BLaER1 treated with 17β-estradiol and CSF1 and Interleukin-3, amounts not matched to agents 10 nM and 100 nM (cell line): ENCODE data around the gene EXOSC5.

Experiments
- H3K27ac ChIP-seq, 11 experiments: shearing (Covaris generic); formaldehyde crosslinking; 2 replicates each; pipeline ENCODE4 v1.8.1; 2022
- H3K27me3 ChIP-seq, 11 experiments: shearing (Covaris generic); formaldehyde crosslinking; 2 replicates each; pipeline ENCODE4 v1.8.1; 2022
- H3K36me3 ChIP-seq, 11 experiments: shearing (Covaris generic); formaldehyde crosslinking; 2 replicates each; pipeline ENCODE4 v1.8.1; 2022
- H3K4me1 ChIP-seq, 10 experiments: shearing (Covaris generic); formaldehyde crosslinking; 2 replicates each; pipeline ENCODE4 v1.8.1; 2022
- H3K4me2 ChIP-seq, 11 experiments: shearing (Covaris generic); formaldehyde crosslinking; 2 replicates each; pipeline ENCODE4 v1.8.1; 2022
- H3K4me3 ChIP-seq, 10 experiments: shearing (Covaris generic); formaldehyde crosslinking; 2 replicates each; pipeline ENCODE4 v1.8.1; 2022
- H3K9ac ChIP-seq, 11 experiments: shearing (Covaris generic); formaldehyde crosslinking; 2 replicates each; pipeline ENCODE4 v1.8.1; 2022
- H3K9me3 ChIP-seq, 11 experiments: shearing (Covaris generic); formaldehyde crosslinking; replicated peaks in 1 of 11; 2 replicates each; pipeline ENCODE4 v1.8.1; 2022
- H4K20me1 ChIP-seq, 11 experiments: shearing (Covaris generic); formaldehyde crosslinking; 2 replicates each; pipeline ENCODE4 v1.8.1; 2022
- Cebpa-rat ChIP-seq, 11 experiments: shearing (Covaris generic); IDR thresholded peaks; 2 replicates each; pipeline ENCODE4 v1.8.1; 2022

EXOSC5 gene

DNA sequence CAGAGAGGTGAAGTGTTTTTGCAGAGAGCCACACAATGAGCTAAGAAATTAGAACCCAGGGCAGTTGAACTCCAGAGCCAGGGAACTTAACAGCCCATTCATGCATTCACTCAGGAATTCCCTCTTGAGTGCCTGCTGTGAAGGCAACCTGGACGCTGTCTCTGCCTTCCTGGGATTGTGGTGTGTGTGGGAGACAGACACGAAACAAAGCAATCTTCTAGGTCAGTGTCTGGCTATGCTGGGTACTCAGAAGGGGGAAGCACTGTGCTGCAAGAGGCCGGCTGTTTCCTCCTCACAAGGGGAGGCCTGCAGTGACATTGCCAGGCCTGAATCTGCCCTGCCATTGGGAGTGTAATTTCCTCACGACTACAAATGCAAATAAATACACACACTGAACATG lies 10.1 kb upstream of the EXOSC5 start:
- no peak overlapping the region for H3K4me3 ChIP-seq
- H3K27me3 ChIP-seq, result no peaks in the 10 kb centered on the region
- no peaks in the 10 kb centered on the region for H3K9me3 ChIP-seq
- peaks cover 47 to 95% (median 80%) of the 10 kb centered on the region in 10 experiments for H3K4me1 ChIP-seq
- peak overlapping the region in 10 of 11 experiments; percentile 59 to 89 (median 82); a peak in 19 of 22 replicates for H3K9ac ChIP-seq
- H3K4me2 ChIP-seq, result peak overlapping the region; percentile 50 to 91 (median 81)
- no peak for TF ChIP-seq Cebpa-rat (IDR thresholded peaks at IDR 0.05)
- H3K36me3 ChIP-seq, result peaks cover 13 to 47% (median 28%) of the 10 kb centered on the region in 11 experiments; a peak in 18 of 22 replicates
- peak overlapping the region; percentile 88 to 99 (median 96); a peak in 21 of 22 replicates for H3K27ac ChIP-seq
- no peaks in the 10 kb centered on the region; a peak in 1 of 22 replicates for H4K20me1 ChIP-seq

DNA sequence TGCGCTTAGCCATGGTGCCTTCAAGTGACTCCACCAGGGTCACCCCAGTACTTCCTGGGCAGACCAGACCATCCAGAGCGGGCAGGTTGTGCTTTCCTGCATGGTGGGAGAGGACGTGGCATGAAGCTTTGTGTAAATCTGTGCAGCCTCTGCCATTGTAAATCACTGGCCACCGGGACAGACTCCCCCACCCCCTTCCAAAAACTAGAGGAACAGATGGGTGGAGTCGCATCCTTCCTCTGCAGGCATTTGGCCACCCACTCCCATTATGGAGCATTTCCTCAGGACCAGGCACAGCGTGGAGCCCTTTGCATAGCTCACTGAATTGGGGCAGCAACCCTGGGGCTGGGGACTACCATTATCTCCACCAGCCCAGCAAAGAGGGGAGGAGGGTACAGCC lies 8.6 kb upstream of the EXOSC5 start:
- Histone ChIP-seq H3K27me3 (no peaks in the 10 kb centered on the region), H3K9me3 (no peaks in the 10 kb centered on the region), H3K4me2 (peak overlapping the region in 7 of 11 experiments; percentile 41 to 91 (median 90); a peak in 13 of 22 replicates), H4K20me1 (no peaks in the 10 kb centered on the region; a peak in 1 of 22 replicates), H3K4me1 (peaks cover 41 to 95% (median 69%) of the 10 kb centered on the region in 10 experiments), H3K36me3 (peaks cover 10 to 45% (median 25%) of the 10 kb centered on the region in 11 experiments; a peak in 17 of 22 replicates), H3K4me3 (peak overlapping the region in 1 of 10 experiments; percentile 9; a peak in 1 of 20 replicates), H3K27ac (peak overlapping the region in 7 of 11 experiments; percentile 8 to 99 (median 99); a peak in 12 of 22 replicates), H3K9ac (peak overlapping the region in 4 of 11 experiments; percentile 7 to 28 (median 24); a peak in 2 of 22 replicates)
- TF ChIP-seq Cebpa-rat (IDR thresholded peaks at IDR 0.05), result no peak

DNA sequence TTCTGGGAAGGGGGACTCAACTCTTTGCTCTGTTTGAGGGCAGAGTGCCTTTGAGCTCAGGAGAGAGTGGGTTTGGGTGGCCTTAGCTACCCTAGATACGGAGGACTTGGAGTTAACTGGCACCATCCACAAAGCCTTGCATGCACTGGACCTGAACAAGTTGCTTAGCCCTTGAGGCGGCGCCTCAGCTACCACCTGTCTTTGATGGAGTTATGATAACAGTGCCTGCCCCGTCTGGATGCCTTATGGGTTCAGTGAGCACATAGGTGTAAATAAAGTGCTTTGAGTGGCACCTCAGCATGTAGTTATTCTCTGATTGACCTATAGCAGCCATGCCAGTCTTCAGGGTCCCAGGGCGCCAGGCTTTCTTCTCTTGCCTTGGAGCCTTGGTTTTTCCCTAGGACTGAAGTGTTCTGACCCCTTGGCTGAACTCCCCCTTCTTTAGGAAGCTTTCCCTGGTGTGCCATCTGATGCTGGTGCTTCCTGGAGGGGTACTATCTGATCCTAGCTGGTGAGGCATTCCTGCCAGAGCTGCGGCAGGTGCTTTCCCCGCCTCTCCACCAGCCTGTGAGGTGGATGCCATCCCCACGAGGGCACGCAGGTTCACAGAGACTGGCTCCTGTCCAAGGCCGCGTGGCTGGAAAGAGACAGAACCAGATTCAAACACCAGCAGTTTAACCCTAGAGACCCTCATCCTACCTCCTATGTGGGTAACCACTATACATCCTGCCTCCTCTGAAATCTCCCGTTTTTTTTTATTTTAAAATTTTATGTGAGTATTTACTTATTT lies 6.2 kb upstream of the EXOSC5 start:
- Histone ChIP-seq H3K4me3 (no peak overlapping the region), H3K27me3 (no peaks in the 10 kb centered on the region), H4K20me1 (no peaks in the 10 kb centered on the region; a peak in 1 of 22 replicates), H3K36me3 (peaks cover 6 to 41% (median 23%) of the 10 kb centered on the region in 11 experiments; a peak in 14 of 22 replicates), H3K9ac (peak overlapping the region in 4 of 11 experiments; percentile 10 to 20 (median 14); a peak in 3 of 22 replicates), H3K4me2 (peak overlapping the region in 1 of 11 experiments; percentile 7; a peak in 4 of 22 replicates), H3K27ac (peak overlapping the region in 6 of 11 experiments; percentile 19 to 41 (median 25); a peak in 6 of 22 replicates), H3K9me3 (no peaks in the 10 kb centered on the region), H3K4me1 (peaks cover 34 to 89% (median 62%) of the 10 kb centered on the region in 10 experiments)
- no peak for TF ChIP-seq Cebpa-rat (IDR thresholded peaks at IDR 0.05)

DNA sequence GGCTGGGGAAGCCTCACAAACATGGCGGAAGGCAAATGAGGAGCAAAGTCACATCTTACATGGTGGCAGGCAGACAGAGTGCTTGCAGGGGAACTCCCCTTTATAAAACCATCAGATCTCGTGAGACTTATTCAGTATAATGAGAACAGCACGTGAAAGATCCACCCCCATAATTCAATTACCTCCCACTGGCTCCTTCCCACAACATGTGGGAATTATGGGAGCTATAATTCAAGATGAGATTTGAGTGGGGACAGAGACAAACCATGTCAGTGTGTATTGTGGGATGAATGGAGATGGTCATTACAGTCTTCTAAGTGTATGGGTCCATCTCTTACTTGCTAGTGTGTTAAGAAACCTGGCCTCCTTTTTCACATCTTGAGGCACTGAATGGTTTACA lies 4.9 kb upstream of the EXOSC5 start:
- Histone ChIP-seq H4K20me1 (no peaks in the 10 kb centered on the region; a peak in 1 of 22 replicates), H3K4me1 (peaks cover 22 to 77% (median 50%) of the 10 kb centered on the region in 10 experiments), H3K36me3 (peaks cover 6 to 41% (median 23%) of the 10 kb centered on the region in 11 experiments; a peak in 14 of 22 replicates), H3K4me2 (peak overlapping the region in 2 of 11 experiments; percentile 50 to 54; a peak in 4 of 22 replicates), H3K4me3 (no peak overlapping the region), H3K27ac (peak overlapping the region in 3 of 11 experiments; percentile 28 to 52 (median 37); a peak in 2 of 22 replicates), H3K9me3 (no peaks in the 10 kb centered on the region), H3K27me3 (no peaks in the 10 kb centered on the region), H3K9ac (peak overlapping the region in 2 of 11 experiments; percentile 13 to 35; a peak in 1 of 22 replicates)
- TF ChIP-seq Cebpa-rat (IDR thresholded peaks at IDR 0.05), result no peak

DNA sequence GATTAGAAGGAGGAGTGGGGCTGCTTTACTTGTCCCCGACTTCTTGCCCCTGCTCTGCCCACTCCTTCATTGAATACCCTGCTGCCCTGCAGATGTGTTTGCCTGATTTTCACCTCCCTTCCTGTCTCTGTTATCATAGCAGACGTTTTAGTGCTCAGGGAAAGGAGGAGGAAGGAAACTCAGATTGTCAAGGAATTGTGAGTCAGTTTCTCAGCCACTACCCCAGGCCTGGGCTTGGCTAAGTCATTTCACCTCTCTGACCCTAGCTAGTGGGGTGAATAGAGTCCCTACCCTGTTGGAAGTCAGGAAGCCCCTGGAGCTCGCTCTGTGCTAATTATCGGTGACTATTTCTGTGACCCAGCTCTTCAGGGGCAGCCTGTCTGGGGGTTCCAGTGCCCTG lies 4.3 kb upstream of the EXOSC5 start:
- Histone ChIP-seq H3K27ac (peak overlapping the region in 5 of 11 experiments; percentile 27 to 52 (median 31); a peak in 7 of 22 replicates), H3K27me3 (no peaks in the 10 kb centered on the region), H3K9me3 (no peaks in the 10 kb centered on the region), H3K4me1 (peaks cover 19 to 73% (median 45%) of the 10 kb centered on the region in 10 experiments), H3K36me3 (peaks cover 6 to 41% (median 23%) of the 10 kb centered on the region in 11 experiments; a peak in 14 of 22 replicates), H4K20me1 (no peaks in the 10 kb centered on the region; a peak in 1 of 22 replicates), H3K9ac (peak overlapping the region in 3 of 11 experiments; percentile 13 to 37 (median 35); a peak in 3 of 22 replicates), H3K4me3 (no peak overlapping the region), H3K4me2 (peak overlapping the region in 5 of 11 experiments; percentile 37 to 54 (median 49); a peak in 10 of 22 replicates)
- no peak for TF ChIP-seq Cebpa-rat (IDR thresholded peaks at IDR 0.05)

DNA sequence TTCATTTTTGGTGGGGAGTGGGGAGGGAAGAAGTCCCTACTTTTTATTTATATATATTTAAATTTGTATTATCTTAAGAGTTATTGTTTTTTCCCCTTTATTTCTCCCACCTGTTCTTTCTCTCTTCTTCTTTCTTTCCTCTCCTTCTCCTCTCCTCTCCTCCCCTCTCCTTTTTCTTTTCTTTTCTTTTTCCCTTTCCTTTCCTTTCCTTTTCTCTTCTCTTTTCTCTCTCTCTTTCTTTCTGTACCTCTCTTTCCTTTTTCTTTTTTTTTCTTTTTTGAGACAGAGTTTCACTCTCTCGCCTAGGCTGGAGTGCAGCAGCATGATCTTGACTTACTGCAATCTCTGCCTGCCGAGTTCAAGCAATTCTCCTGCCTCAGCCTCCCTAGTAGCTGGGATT lies 2.4 kb upstream of the EXOSC5 start:
- no peaks in the 10 kb centered on the region for H3K9me3 ChIP-seq
- H3K4me1 ChIP-seq, result peaks cover 39 to 73% (median 51%) of the 10 kb centered on the region in 10 experiments
- H3K27me3 ChIP-seq, result no peaks in the 10 kb centered on the region
- no peak for TF ChIP-seq Cebpa-rat (IDR thresholded peaks at IDR 0.05)
- H3K4me3 ChIP-seq, result peak overlapping the region in 4 of 10 experiments; percentile 85 to 95 (median 90); a peak in 5 of 20 replicates
- H4K20me1 ChIP-seq, result peaks cover 0 to 15% (median 0%) of the 10 kb centered on the region in 11 experiments; a peak in 5 of 22 replicates
- peak overlapping the region; percentile 86 to 97 (median 96); a peak in 19 of 22 replicates for H3K9ac ChIP-seq
- peaks cover 6 to 31% (median 20%) of the 10 kb centered on the region in 11 experiments; a peak in 13 of 22 replicates for H3K36me3 ChIP-seq
- peak overlapping the region; percentile 80 to 98 (median 89); a peak in 21 of 22 replicates for H3K4me2 ChIP-seq
- H3K27ac ChIP-seq, result peak overlapping the region in 7 of 11 experiments; percentile 28 to 98 (median 95); a peak in 6 of 22 replicates

DNA sequence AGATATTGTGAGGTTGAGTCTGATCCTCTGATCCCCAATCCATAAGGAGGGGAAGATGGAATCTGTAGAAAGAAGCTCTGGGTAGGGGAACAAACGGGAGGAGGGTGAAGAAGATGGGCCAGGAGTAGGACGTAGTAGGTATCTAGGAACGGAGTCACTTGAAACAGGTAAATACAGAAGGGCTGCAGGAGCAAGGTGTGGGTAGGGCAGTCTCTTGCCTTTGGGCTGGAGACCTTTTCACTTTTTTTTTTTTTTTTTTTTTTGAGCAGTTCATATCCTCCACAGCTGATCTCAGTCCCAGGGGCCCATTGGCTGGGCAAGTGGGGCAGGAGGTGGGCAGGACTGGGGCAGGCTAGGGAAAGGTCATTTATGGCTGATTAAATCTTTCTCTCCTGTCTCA lies 1.9 kb upstream of the EXOSC5 start:
- Histone ChIP-seq H3K27me3 (no peaks in the 10 kb centered on the region), H3K4me1 (peaks cover 43 to 76% (median 55%) of the 10 kb centered on the region in 10 experiments), H4K20me1 (peaks cover 0 to 17% (median 0%) of the 10 kb centered on the region in 11 experiments; a peak in 5 of 22 replicates), H3K36me3 (peaks cover 7 to 35% (median 20%) of the 10 kb centered on the region in 11 experiments; a peak in 14 of 22 replicates), H3K4me3 (peak overlapping the region; percentile 74 to 95 (median 91)), H3K4me2 (peak overlapping the region; percentile 80 to 98 (median 89)), H3K9me3 (no peaks in the 10 kb centered on the region), H3K27ac (peak overlapping the region in 10 of 11 experiments; percentile 93 to 98 (median 96); a peak in 16 of 22 replicates), H3K9ac (peak overlapping the region; percentile 86 to 97 (median 96))
- TF ChIP-seq Cebpa-rat (IDR thresholded peaks at IDR 0.05), result no peak

DNA sequence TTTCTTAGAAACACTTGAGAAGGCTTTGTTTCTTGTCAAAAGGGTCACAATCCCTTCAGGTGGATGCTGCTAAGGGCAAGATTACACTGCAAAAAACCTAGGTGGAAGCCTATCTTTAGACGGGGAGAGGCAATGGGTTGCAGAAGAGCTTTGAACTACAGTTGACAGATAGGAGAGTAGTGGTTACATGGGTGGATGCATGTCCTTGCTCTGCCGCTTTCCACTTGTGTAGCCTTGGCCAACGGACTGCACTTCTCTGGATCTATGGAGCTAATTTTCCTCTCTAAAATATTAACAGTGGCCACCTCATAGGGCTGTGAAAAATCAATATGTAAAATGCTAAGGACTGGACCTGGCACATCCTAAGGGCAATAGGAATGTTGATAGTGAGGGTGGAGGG lies 1.4 kb upstream of the EXOSC5 start:
- Histone ChIP-seq H3K4me3 (peak overlapping the region; percentile 74 to 95 (median 91)), H3K27ac (peak overlapping the region; percentile 93 to 98 (median 96); a peak in 21 of 22 replicates)

More for the DNA sequence above, 1.4 kb upstream of the EXOSC5 start:
- peaks cover 0 to 22% (median 0%) of the 10 kb centered on the region in 11 experiments; a peak in 8 of 22 replicates for H4K20me1 ChIP-seq
- peaks cover 44 to 76% (median 58%) of the 10 kb centered on the region in 10 experiments for H3K4me1 ChIP-seq
- peak overlapping the region; percentile 80 to 98 (median 89) for H3K4me2 ChIP-seq
- H3K9me3 ChIP-seq, result no peaks in the 10 kb centered on the region
- TF ChIP-seq Cebpa-rat (IDR thresholded peaks at IDR 0.05), result no peak
- H3K36me3 ChIP-seq, result peaks cover 11 to 39% (median 20%) of the 10 kb centered on the region in 11 experiments; a peak in 16 of 22 replicates
- H3K9ac ChIP-seq, result peak overlapping the region; percentile 86 to 97 (median 96)
- no peaks in the 10 kb centered on the region for H3K27me3 ChIP-seq
